Activated CD8-positive, alpha-beta memory T cell treated with anti-CD3 and anti-CD28 coated beads, Interleukin-2, amount 50 U/mL, for 24 hours (primary cell): ENCODE data around the gene IMP4.

Experiments used
- DNase-seq: peaks from one replicate; pipeline ENCODE4 v3.0.0-alpha.2; 2020; ENCODE audit errors: extremely low read depth

The IMP4 gene

GRCh38 chr2:130336877-130337734, 5.6 kb upstream of the IMP4 start:
- no peak for DNase-seq

- no peak for DNase-seq
These were observed 4.9 kb upstream of the IMP4 start for GRCh38 chr2:130337735-130338325.

- DNase-seq: no peak
These were observed 3.8 kb upstream of the IMP4 start for GRCh38 chr2:130338793-130339345.

- no peak for DNase-seq
These were observed 2.6 kb upstream of the IMP4 start for GRCh38 chr2:130339885-130340745.

GRCh38 chr2:130341562-130342019, 1.1 kb upstream of the IMP4 start:
- no peak for DNase-seq

GRCh38 chr2:130342020-130342532, 621 bp upstream of the IMP4 start:
- DNase-seq: peak; percentile 63

GRCh38 chr2:130344578-130344977, 1.9 kb downstream of the IMP4 start:
- DNase-seq: no peak

- DNase-seq: no peak
These were observed 2.4 kb downstream of the IMP4 start for GRCh38 chr2:130345091-130345490.

- no peak for DNase-seq
These were observed 2.9 kb downstream of the IMP4 start for GRCh38 chr2:130345611-130346010.

GRCh38 chr2:130346041-130346740, 3.5 kb downstream of the IMP4 start:
- DNase-seq: no peak

GRCh38 chr2:130346741-130347066, 4.0 kb downstream of the IMP4 start:
- no peak for DNase-seq

GRCh38 chr2:130347220-130347925, 4.7 kb downstream of the IMP4 start:
- no peak for DNase-seq

- no peak for DNase-seq
These were observed 6.5 kb downstream of the IMP4 start for GRCh38 chr2:130349174-130349573.

GRCh38 chr2:130351711-130352110, 9.0 kb downstream of the IMP4 start:
- DNase-seq: no peak

- DNase-seq: no peak
These were observed 9.5 kb downstream of the IMP4 start for GRCh38 chr2:130352237-130352636.

- no peak for DNase-seq
These were observed 10.8 kb downstream of the IMP4 start for GRCh38 chr2:130353291-130354138.

GRCh38 chr2:130354139-130354428, 11.4 kb downstream of the IMP4 start:
- DNase-seq: no peak

GRCh38 chr2:130355172-130355577, 12.5 kb downstream of the IMP4 start:
- DNase-seq: no peak

- no peak for DNase-seq
These were observed 13.1 kb downstream of the IMP4 start, which contains the start of gene PTPN18 for GRCh38 chr2:130355578-130356431. Gene PTPN18, plus strand, starts transcription at chr2:130356056. Its CDS starts 52 bp downstream, at chr2:130356108.
